ENCODE data around the gene SFRP5. TPM values are rescaled to one million over a fixed set of nuclear protein-coding genes. Genes with fewer than 3 reads are reported as not detected.

The SFRP5 gene
- total and polyA plus RNA-seq, 2 donors (not counting 3 experiments of a cell fraction or from before 2014, with no cell fraction given), result not detected

- peaks cover 4% of the 10 kb centered on the region for H3K4me1 ChIP-seq (ENCODE audit: control insufficient read depth, extremely low read depth, insufficient read depth, low read length)
- H3K9me3 ChIP-seq (replicated peaks; ENCODE audit: control insufficient read depth, insufficient read depth, low read length), result no peaks in the 10 kb centered on the region
- no peaks in the 10 kb centered on the region for H3K9me1 ChIP-seq (replicated peaks; ENCODE audit: control insufficient read depth, extremely low read depth, insufficient read depth, low read length)
- CTCF ChIA-PET, result interaction anchor here (0.8 to 1.0 kb wide), 3 partner anchors 12 to 49 kb away, joined by 3 to 4 read pairs (median 3); no protein-coding TSS in a partner anchor
- TF ChIP-seq EZH2 (IDR thresholded peaks at IDR 0.05; ENCODE audit: borderline replicate concordance, low read depth, low read length, severe bottlenecking) (no peak), POLR2AphosphoS5 (IDR thresholded peaks at IDR 0.05; ENCODE audit: insufficient read depth, low read depth, low read length) (no peak), POLR2A (IDR thresholded peaks at IDR 0.05; ENCODE audit: low read depth, low read length) (no peak), MYC (IDR thresholded peaks at IDR 0.05; ENCODE audit: low read depth, low read length) (no peak), JUN (IDR thresholded peaks at IDR 0.05; ENCODE audit: borderline replicate concordance, insufficient read depth, insufficient read length, low read depth) (no peak), CTCF (IDR thresholded peaks at IDR 0.05; ENCODE audit: extremely low read depth in 1 of 2, insufficient read depth in 1 of 2, low read depth in 1 of 2, low read length in 2 of 2) (no peak), FOS (IDR thresholded peaks at IDR 0.05; ENCODE audit: borderline replicate concordance, insufficient read depth, low read length) (no peak), GATA2 (IDR thresholded peaks at IDR 0.05; ENCODE audit: insufficient read depth, insufficient read length, low read depth, low read length) (no peak), MAX (IDR thresholded peaks at IDR 0.05; ENCODE audit: insufficient read depth, insufficient read length) (no peak)
- H3K27ac ChIP-seq (ENCODE audit: insufficient read depth, low read depth, low read length), result no peak overlapping the region
- H3K9ac ChIP-seq (replicated peaks; ENCODE audit: extremely low read depth, insufficient read depth, low read length), result no peak overlapping the region
- no peaks in the 10 kb centered on the region for H3K79me2 ChIP-seq (ENCODE audit: control insufficient read depth, insufficient read depth, low read length)
- POLR2A ChIA-PET, result no interaction called here
- H4K20me1 ChIP-seq (replicated peaks; ENCODE audit: control insufficient read depth, extremely low read depth, insufficient read depth, low read length), result no peaks in the 10 kb centered on the region
- no peak overlapping the region for H2AFZ ChIP-seq (ENCODE audit: low read depth, low read length)
- H3K27me3 ChIP-seq (ENCODE audit: control insufficient read depth in 2 of 2, insufficient read depth in 2 of 2, low read length in 2 of 2), result peaks cover 5% of the 10 kb centered on the region in 2 experiments
- intact Hi-C loops (cut with micrococcal nuclease), result no loop called here
- no TSS peak for BruUV-seq (replicated peaks)
- dilution Hi-C loops (cut with MboI; ENCODE audit: extremely low pct_ligation_motif_present, low sequenced_read_pairs), result no loop called here
- H3K4me3 ChIP-seq (replicated peaks in 1 of 3; ENCODE audit: insufficient read depth in 1 of 3, low read depth in 1 of 3, low read length in 3 of 3), result no peak overlapping the region
- H3K36me3 ChIP-seq (ENCODE audit: control insufficient read depth in 2 of 2, extremely low read depth in 1 of 2, insufficient read depth in 2 of 2, low read length in 2 of 2), result no peaks in the 10 kb centered on the region
- no peak overlapping the region for H3K4me2 ChIP-seq (ENCODE audit: insufficient read depth, low read length)
- DNase-seq (ENCODE audit: low read depth, low spot score) (no peak), FAIRE-seq (no peak)
Observed at GRCh38 chr10:97778452-97779302, 6.9 kb upstream of the SFRP5 start.

All from endothelial cell of umbilical vein (primary cell).